ENCODE measurements around the gene CYCS.
"Not testable (repeated sequence)": the region's sequence is repeated elsewhere in the genome, so short reads cannot be mapped to it uniquely, and the experiment has no call there.

The CYCS gene

DNA sequence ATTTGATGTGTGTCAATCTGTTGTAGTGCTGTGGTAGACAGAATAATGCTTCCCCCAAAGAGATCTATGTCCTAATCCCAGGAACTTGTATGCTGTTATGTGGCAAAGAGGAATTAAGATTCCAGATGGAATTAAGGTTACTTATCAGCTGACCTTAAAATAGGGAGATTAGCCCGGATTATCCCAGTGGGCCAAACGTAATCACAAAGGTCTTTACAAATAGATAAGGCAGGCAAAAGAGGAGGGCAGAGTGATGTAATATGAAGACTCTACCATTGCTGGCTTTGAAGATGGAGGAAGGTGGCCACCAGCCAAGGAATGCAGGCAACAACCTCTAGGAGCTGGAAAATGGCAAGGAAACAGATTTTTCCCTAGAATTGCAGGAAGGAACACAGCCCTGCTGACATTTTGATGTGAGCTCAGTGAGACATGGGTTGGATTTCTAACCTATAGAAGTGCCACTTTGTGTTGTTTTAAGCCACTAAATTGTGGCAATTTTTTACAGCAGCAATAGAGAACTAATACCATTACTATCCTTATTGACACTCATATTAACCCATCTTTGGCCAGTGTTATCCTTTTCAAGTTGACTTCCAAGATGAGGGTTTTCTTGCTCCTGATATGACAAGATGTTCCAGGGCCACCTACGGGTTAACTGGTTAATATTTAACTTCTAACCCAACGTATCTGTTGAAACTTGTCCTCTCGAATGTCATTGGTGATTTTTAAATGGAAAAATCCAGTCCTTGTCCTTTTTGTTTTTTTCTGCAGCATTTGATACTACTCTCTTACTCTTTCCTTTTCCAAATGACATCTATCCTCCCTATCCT, 29.3 kb downstream of the CYCS start:
- Mint-ChIP-seq H3K27me3 (peaks cover 1% of the 10 kb centered on the region), H3K36me3 (no peaks in the 10 kb centered on the region), H3K4me3 (no peak overlapping the region), H3K4me1 (peaks cover 13% of the 10 kb centered on the region), H3K9me3 (no peaks in the 10 kb centered on the region), H3K27ac (no peak overlapping the region)

DNA sequence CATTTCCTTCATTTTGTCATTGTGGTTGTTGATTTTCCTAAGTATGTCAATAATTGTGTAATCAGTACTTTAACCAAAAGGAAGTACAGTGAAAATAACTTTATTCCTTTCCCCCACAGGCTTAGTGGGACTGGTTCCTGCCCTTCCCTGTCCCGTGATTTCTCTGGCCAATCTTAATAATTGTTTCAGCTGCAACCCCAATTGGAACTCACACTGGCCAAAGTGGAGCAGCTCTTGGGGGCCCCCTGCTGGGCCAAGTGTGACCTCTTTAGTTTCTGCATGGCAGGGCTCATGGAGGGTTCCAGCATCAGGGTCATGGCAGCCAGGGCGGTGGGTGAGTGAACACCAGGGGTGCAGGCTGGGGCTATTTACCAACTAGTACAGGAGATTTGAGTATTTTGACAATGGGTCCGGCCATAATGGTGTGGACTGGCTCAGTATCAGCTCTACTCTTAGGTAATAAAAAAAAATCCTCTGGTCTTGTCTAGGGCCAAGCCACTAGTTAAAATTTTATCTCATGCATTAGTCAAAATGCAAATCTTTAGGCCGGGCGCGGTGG, 31.7 kb downstream of the CYCS start:
- no peak overlapping the region for H3K4me3 Mint-ChIP-seq
- peaks cover 1% of the 10 kb centered on the region for H3K27me3 Mint-ChIP-seq
- no peaks in the 10 kb centered on the region for H3K9me3 Mint-ChIP-seq
- peaks cover 13% of the 10 kb centered on the region for H3K4me1 Mint-ChIP-seq
- no peaks in the 10 kb centered on the region for H3K36me3 Mint-ChIP-seq
- no peak overlapping the region for H3K27ac Mint-ChIP-seq

DNA sequence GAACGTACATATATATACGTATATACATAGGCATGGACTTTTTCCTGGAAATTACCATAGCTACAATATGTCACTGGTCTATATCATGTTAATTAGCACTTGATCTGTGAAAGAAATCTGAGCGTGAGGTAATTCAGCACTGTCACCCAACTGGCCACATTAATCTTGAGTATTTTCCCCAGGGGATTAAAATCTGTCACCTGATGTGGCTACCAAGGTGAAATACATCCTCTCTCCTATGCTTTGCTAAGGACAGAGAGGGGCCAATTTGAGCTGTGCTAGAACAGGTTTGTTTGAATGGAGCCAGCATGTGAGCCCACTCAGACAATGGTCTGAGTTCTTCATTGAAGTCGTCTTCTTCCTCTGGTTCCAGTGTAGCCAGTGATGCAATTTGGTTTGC, 33.3 kb downstream of the CYCS start:
- Mint-ChIP-seq H3K9me3 (no peaks in the 10 kb centered on the region), H3K4me3 (no peak overlapping the region), H3K4me1 (peaks cover 13% of the 10 kb centered on the region), H3K36me3 (no peaks in the 10 kb centered on the region), H3K27ac (no peak overlapping the region), H3K27me3 (peaks cover 1% of the 10 kb centered on the region)

DNA sequence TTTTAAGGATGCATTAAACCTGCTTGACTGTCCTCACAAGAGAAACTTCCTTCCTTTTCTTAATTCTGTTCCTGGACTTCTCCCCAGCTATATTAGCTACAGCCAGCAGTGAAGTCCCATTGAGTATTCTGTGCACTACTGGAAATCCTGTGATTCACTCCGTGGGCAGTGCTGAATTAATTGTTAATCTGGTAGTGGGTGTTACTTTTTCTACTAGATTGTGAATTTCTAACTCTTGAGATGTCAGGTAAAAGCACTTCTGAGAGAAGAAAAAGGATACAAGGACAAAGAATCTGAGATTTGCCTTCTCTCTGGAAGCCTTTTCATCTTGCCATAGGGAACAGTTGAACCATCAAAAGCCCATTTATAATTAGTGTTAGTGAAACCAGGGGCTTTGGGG, 33.9 kb downstream of the CYCS start:
- peaks cover 13% of the 10 kb centered on the region for H3K4me1 Mint-ChIP-seq

DNA sequence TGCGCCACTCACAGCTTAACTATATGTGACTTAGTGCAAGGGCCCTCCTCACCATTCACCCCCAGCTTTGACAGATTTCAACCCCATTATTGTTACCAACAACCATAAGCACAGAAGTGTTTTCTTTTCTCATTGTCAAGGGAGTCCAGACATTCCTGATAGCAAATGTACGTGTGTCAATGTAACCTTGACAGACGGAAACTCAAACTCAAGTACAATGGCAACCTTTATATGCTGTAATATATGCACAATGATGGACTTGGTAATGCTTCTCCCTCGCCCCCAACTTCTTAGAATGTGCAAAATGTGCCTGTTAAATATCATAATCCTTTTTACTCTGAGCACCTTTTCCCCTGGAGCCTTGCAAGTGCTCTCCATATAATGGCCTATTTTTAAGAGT, 34.7 kb downstream of the CYCS start:
- Mint-ChIP-seq H3K27me3 (peaks cover 1% of the 10 kb centered on the region), H3K4me3 (no peak overlapping the region), H3K9me3 (no peaks in the 10 kb centered on the region), H3K36me3 (no peaks in the 10 kb centered on the region), H3K4me1 (peaks cover 13% of the 10 kb centered on the region), H3K27ac (no peak overlapping the region)

More for the DNA sequence above, 33.9 kb downstream of the CYCS start:
- no peaks in the 10 kb centered on the region for H3K9me3 Mint-ChIP-seq
- no peak overlapping the region for H3K27ac Mint-ChIP-seq
- no peaks in the 10 kb centered on the region for H3K36me3 Mint-ChIP-seq
- H3K4me3 Mint-ChIP-seq = no peak overlapping the region
- H3K27me3 Mint-ChIP-seq = peaks cover 1% of the 10 kb centered on the region

DNA sequence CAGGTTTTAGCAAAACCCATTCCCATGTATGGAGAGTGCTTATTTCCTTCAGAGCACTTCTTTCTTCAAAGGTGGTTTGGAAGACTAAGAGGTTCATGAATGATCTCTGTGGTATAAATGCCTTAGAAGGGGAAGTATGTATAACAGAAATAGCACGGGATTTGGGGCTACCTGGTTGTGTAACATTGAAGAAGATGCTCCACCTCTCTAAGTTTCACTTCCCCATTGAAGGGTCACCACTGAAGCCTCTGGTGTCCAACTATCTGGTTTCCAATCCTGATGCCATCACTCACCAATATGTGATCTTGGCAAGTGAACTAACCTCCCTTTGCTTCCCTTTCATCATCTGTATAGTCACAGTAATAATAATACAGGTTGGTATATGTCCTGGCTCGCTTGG, 37.2 kb downstream of the CYCS start:
- no peak overlapping the region for H3K27ac Mint-ChIP-seq
- H3K4me3 Mint-ChIP-seq = no peak overlapping the region
- H3K4me1 Mint-ChIP-seq = no peaks in the 10 kb centered on the region
- no peaks in the 10 kb centered on the region for H3K27me3 Mint-ChIP-seq
- no peaks in the 10 kb centered on the region for H3K36me3 Mint-ChIP-seq
- no peaks in the 10 kb centered on the region for H3K9me3 Mint-ChIP-seq

DNA sequence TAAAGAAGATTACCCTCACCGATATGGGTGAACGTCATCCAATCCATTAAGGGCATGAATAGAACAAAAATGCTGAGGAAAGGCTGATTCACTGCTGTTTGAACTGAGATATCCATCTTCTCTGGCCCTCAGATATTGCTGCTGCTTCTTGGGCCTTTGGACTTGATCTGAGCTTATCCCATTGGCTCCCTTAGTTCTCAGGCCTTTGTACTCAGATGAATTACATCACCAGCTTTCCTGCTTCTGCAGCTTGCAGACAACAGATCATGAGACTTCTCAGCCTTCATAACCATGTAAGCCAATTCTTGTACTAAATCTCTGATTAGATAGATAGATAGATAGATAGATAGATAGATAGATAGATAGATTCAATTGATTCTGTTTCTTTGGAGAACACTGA, 40.2 kb downstream of the CYCS start:
- H3K36me3 Mint-ChIP-seq = no peaks in the 10 kb centered on the region
- H3K4me3 Mint-ChIP-seq = no peak overlapping the region
- H3K27me3 Mint-ChIP-seq = no peaks in the 10 kb centered on the region
- no peaks in the 10 kb centered on the region for H3K9me3 Mint-ChIP-seq
- H3K4me1 Mint-ChIP-seq = no peaks in the 10 kb centered on the region
- no peak overlapping the region for H3K27ac Mint-ChIP-seq

DNA sequence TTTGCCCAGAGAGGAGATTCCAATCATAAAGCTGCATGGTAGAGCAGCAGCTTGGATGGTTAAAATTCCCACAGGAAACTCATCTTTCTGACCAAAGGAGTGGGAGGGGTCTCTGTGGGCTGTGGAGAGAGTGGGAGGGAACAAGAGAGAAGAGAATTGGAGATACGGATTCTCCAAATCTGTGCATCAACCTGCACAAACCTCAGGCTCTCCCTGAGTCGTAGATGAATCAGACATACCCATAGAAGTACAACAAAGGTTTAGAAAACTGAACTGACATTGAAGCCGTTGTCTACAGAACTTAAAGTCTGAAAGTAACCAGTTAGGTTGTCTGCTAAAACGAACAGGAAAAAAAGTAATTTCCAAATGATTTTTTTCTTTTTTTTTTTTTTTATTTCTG, 41.9 kb downstream of the CYCS start:
- Mint-ChIP-seq H3K27ac (no peak overlapping the region), H3K4me1 (no peaks in the 10 kb centered on the region), H3K27me3 (no peaks in the 10 kb centered on the region), H3K4me3 (no peak overlapping the region), H3K36me3 (no peaks in the 10 kb centered on the region), H3K9me3 (no peaks in the 10 kb centered on the region)

DNA sequence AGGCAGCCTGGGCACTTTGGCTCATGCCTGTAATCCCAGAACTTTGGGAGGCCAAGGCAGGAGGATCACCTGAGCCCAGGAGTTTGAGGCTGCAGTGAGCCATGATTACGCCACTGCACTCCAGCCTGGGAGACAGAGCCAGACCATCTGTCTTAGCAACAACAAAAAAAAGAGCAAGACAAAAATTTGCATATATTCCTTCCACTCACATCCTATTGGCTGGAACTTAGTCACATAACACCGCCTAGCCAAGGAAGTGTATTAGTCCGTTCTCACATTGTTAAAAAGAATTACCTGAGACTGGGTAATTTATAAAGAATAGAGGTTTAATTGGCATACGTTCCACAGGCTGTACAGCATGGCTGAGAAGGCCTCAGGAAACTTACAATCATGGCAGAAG, 43.0 kb downstream of the CYCS start:
- H3K9me3 Mint-ChIP-seq, H3K27ac Mint-ChIP-seq, H3K4me1 Mint-ChIP-seq: not testable (repeated sequence)

DNA sequence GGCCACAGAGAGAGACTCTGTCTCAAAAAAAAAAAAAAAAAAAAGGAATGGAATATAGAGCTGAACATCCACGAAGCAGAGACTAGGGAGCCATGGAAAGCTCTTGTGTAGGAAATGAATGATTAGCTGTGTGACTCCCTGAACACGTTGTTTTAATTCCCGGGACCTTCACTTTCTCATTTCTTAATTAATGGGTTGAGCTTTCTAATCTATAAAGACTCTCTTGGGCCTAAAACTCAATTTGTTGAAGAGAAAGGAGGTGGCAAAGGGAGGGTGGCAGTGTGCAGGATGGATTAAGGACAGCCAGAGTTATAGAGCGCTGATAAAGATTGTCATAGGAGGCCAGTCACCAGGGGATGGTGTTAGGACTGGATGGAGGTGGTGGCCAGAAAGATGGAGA, 48.0 kb downstream of the CYCS start:
- H3K4me1 Mint-ChIP-seq = peaks cover 6% of the 10 kb centered on the region
- H3K27me3 Mint-ChIP-seq = peaks cover 2% of the 10 kb centered on the region
- H3K36me3 Mint-ChIP-seq = no peaks in the 10 kb centered on the region
- no peak overlapping the region for H3K27ac Mint-ChIP-seq
- no peak overlapping the region for H3K4me3 Mint-ChIP-seq
- no peaks in the 10 kb centered on the region for H3K9me3 Mint-ChIP-seq

More for the DNA sequence above, 43.0 kb downstream of the CYCS start:
- not testable (repeated sequence) for H3K27me3 Mint-ChIP-seq, H3K4me3 Mint-ChIP-seq, H3K36me3 Mint-ChIP-seq

DNA sequence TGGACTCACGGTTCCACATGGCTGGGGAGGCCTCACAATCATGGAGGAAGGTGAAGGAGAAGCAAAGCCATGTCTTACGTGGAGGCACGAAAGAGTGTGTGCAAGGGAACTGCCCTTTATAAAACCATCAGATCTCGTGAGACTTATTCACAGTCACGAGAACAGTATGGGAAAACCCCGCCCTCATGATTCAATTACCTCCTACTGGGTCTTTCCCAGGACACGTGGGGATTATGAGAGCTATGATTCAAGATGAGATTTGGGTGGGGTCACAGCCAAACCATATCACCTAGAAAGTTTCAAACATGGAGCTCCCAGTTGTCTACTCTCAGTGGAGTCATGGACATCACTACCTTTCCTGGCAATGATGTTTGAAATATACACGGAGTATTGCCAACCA, 49.6 kb downstream of the CYCS start:
- Mint-ChIP-seq H3K27me3 (peaks cover 2% of the 10 kb centered on the region), H3K9me3 (no peaks in the 10 kb centered on the region), H3K36me3 (no peaks in the 10 kb centered on the region), H3K4me1 (peaks cover 6% of the 10 kb centered on the region), H3K4me3 (no peak overlapping the region), H3K27ac (no peak overlapping the region)

DNA sequence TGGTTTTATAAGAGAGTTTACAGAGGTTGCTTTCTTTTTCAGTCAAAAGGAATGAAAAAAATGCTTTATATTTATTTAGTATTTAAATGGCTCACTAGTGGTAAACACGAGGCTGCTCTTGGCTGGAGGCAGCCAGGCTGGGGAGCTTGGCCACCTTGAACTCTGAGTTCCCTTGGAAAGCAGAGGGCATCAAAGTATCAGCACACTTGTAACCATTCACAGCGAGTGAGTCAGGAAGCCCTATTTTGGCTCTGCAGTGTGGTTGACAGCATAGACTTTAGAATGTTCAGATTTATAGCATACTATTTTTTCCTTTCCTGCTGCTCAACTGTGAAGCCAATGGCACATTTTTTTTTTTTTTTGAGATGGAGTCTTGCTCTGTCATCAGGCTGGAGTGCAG, 51.6 kb downstream of the CYCS start:
- Mint-ChIP-seq H3K4me3 (no peak overlapping the region), H3K27me3 (peaks cover 2% of the 10 kb centered on the region), H3K4me1 (peaks cover 10% of the 10 kb centered on the region), H3K9me3 (no peaks in the 10 kb centered on the region), H3K27ac (no peak overlapping the region), H3K36me3 (no peaks in the 10 kb centered on the region)
